IMR-90 (cell line): ENCODE measurements around the gene GPR142. TPM values are rescaled to one million over a fixed set of nuclear protein-coding genes. Genes with fewer than 3 reads are reported as not detected.

Source experiments
- ATAC-seq: fragments of 200-7000 bp; cut with Tn5 transposase; 2 replicates; pipeline ENCODE4 v1.9.1; 2020; ENCODE audit warnings: low read depth, mild to moderate bottlenecking, moderate library complexity
- BruUV-seq: library from RNA; stranded (reverse); fragments of 400-500 nt; replicated peaks from 2 replicates; lab custom pipeline; 2021; lab: Mats Ljungman, UMichigan
- CTCF ChIA-PET: fragments of 300-600 bp; formaldehyde crosslinking; extraction: SDS; loops from one replicate; lab custom pipeline; 2021; ENCODE audit warnings: antibody characterized with exemption; lab: Yijun Ruan, JAX
- POLR2A ChIA-PET: fragments of 300-600 bp; sonication (Branson Sonifier 250); formaldehyde crosslinking; loops from one replicate; lab custom pipeline; 2022; ENCODE audit warnings: antibody characterized with exemption; ENCODE audit not compliant: unreplicated experiment; lab: Charles Lee
- DNase-seq: peaks from one replicate; pipeline ENCODE4 v3.0.0; 2013
- H2AFZ ChIP-seq: replicated peaks from 2 replicates; pipeline ENCODE3; 2013; ENCODE audit warnings: low read length, mild to moderate bottlenecking; ENCODE audit not compliant: poor library complexity
- H2AK5ac ChIP-seq: 2 replicates; pipeline ENCODE4 v1.6.1; 2013; ENCODE audit warnings: low read depth, low read length, inconsistent platforms
- H2AK9ac ChIP-seq: replicated peaks from 2 replicates; pipeline ENCODE3; 2013; ENCODE audit warnings: mild to moderate bottlenecking, low read depth, low read length, moderate library complexity; ENCODE audit not compliant: poor library complexity
- H2BK120ac ChIP-seq: 2 replicates; pipeline ENCODE4 v1.6.1; 2013; ENCODE audit warnings: low read depth, low read length, inconsistent platforms
- H2BK15ac ChIP-seq: 3 replicates; pipeline ENCODE4 v1.6.1; 2013; ENCODE audit warnings: low read depth, low read length, inconsistent platforms
- H2BK20ac ChIP-seq: 2 replicates; pipeline ENCODE4 v1.6.1; 2013; ENCODE audit warnings: low read depth, mild to moderate bottlenecking, inconsistent platforms, low read length, moderate library complexity
- H2BK5ac ChIP-seq: 2 replicates; pipeline ENCODE4 v1.6.1; 2013; ENCODE audit warnings: mild to moderate bottlenecking, low read depth, low read length, inconsistent platforms; ENCODE audit not compliant: poor library complexity, severe bottlenecking
- H3K14ac ChIP-seq: replicated peaks from 2 replicates; pipeline ENCODE4 v1.6.1; 2013; ENCODE audit warnings: low read depth, low read length, inconsistent platforms
- H3K18ac ChIP-seq: 2 replicates; pipeline ENCODE4 v1.6.1; 2013; ENCODE audit warnings: low read depth, low read length, control low read depth
- H3K23ac ChIP-seq: 2 replicates; pipeline ENCODE4 v1.6.1; 2013; ENCODE audit warnings: low read depth, low read length, inconsistent platforms
- H3K27ac ChIP-seq: 2 replicates; pipeline ENCODE4 v1.5.1; 2013; ENCODE audit warnings: mild to moderate bottlenecking, control low read depth, low read length; ENCODE audit not compliant: insufficient read depth
- H3K27me3 ChIP-seq: 2 replicates; pipeline ENCODE4 v1.6.1; 2013; ENCODE audit warnings: low read length; ENCODE audit not compliant: control insufficient read depth, insufficient read depth
- H3K36me3 ChIP-seq: 2 replicates; pipeline ENCODE4 v1.6.1; 2013; ENCODE audit warnings: low read length, mixed read lengths; ENCODE audit not compliant: control insufficient read depth, insufficient read depth
- H3K4ac ChIP-seq: 2 replicates; pipeline ENCODE4 v1.6.1; 2013; ENCODE audit warnings: low read depth, low read length, inconsistent platforms
- H3K4me1 ChIP-seq: 2 replicates; pipeline ENCODE4 v1.6.1; 2013; ENCODE audit warnings: low read length, mixed read lengths; ENCODE audit not compliant: control insufficient read depth, insufficient read depth
- H3K4me2 ChIP-seq: 2 replicates; pipeline ENCODE4 v1.6.1; 2013; ENCODE audit warnings: low read depth, mild to moderate bottlenecking, control low read depth, low read length, moderate library complexity
- H3K4me3 ChIP-seq: 2 replicates; pipeline ENCODE4 v1.5.1; 2013; ENCODE audit warnings: low read depth, mild to moderate bottlenecking, control low read depth, low read length, moderate library complexity; ENCODE audit not compliant: insufficient read depth
- H3K56ac ChIP-seq: 2 replicates; pipeline ENCODE4 v1.6.1; 2013; ENCODE audit warnings: low read length, inconsistent platforms; ENCODE audit not compliant: insufficient read depth; ENCODE audit errors: extremely low read depth
- H3K79me1 ChIP-seq, 2 experiments: 2 replicates each; pipeline ENCODE4 v1.6.1; 2013; ENCODE audit warnings: low read length in 2 of 2, inconsistent platforms in 1 of 2, low read depth in 1 of 2
- H3K9ac ChIP-seq: 2 replicates; pipeline ENCODE4 v1.6.1; 2013; ENCODE audit warnings: low read depth, low read length, control low read depth
- H3K9me1 ChIP-seq: 2 replicates; pipeline ENCODE4 v1.6.1; 2013; ENCODE audit warnings: low read length, inconsistent platforms; ENCODE audit not compliant: insufficient read depth
- H3K9me3 ChIP-seq: 2 replicates; pipeline ENCODE4 v1.6.1; 2013; ENCODE audit warnings: low read length; ENCODE audit not compliant: control insufficient read depth, insufficient read depth
- H4K20me1 ChIP-seq: 2 replicates; pipeline ENCODE4 v1.6.1; 2013; ENCODE audit warnings: low read length, inconsistent platforms; ENCODE audit not compliant: insufficient read depth
- H4K5ac ChIP-seq: 2 replicates; pipeline ENCODE4 v1.6.1; 2013; ENCODE audit warnings: mild to moderate bottlenecking, low read depth, low read length, control low read depth
- H4K8ac ChIP-seq, 2 experiments: 2 replicates each; pipeline ENCODE4 v1.6.1; 2013; ENCODE audit warnings: low read depth in 2 of 2, low read length in 2 of 2, control low read depth in 1 of 2, inconsistent platforms in 1 of 2
- H4K91ac ChIP-seq: 2 replicates; pipeline ENCODE4 v1.6.1; 2013; ENCODE audit warnings: low read depth, low read length, inconsistent platforms; ENCODE audit not compliant: insufficient read depth
- CEBPB ChIP-seq: IDR thresholded peaks from 2 replicates; pipeline ENCODE4 v1.6.1; 2012; ENCODE audit warnings: low read depth, low read length, improper control_type of control experiment
- CHD1 ChIP-seq: IDR thresholded peaks from 2 replicates; pipeline ENCODE4 v1.6.1; 2012; ENCODE audit warnings: low read depth, low read length, improper control_type of control experiment
- ELK1 ChIP-seq: fragments of 150-350 bp; IDR thresholded peaks from 2 replicates; pipeline ENCODE4 v1.6.1; 2016; ENCODE audit warnings: low read depth, mild to moderate bottlenecking, low read length, moderate library complexity, borderline replicate concordance
- FOS ChIP-seq: fragments of 150-350 bp; IDR thresholded peaks from 2 replicates; pipeline ENCODE4 v1.6.1; 2016; ENCODE audit warnings: low read depth, low read length
- POLR2A ChIP-seq: IDR thresholded peaks from 2 replicates; pipeline ENCODE4 v1.6.1; 2012; ENCODE audit warnings: mild to moderate bottlenecking, low read depth, low read length
- SMC3 ChIP-seq: fragments of 150-350 bp; IDR thresholded peaks from 2 replicates; pipeline ENCODE4 v1.6.1; 2016; ENCODE audit warnings: low read depth, mild to moderate bottlenecking, antibody characterized with exemption, low read length, moderate library complexity
- WGBS, 2 experiments: methylation state at CpG; one replicate each; pipeline versions ENCODE4 v1.1.5 to v1.1.7; 2013; ENCODE audit warnings: missing lambda C conversion rate in 2 of 2; ENCODE audit not compliant: insufficient read length in 1 of 2; ENCODE audit errors: extremely low coverage in 2 of 2; 5-methylcytosine and 5-hydroxymethylcytosine counted together
- dilution Hi-C: fragments of 300-500 bp; cut with HindIII; formaldehyde crosslinking; loops from one replicate; pipeline ENCODE4 v1.14.3; 2018; ENCODE audit warnings: low sequenced_read_pairs; ENCODE audit not compliant: unreplicated experiment
- in situ Hi-C: fragments of 300-500 bp; cut with MboI; formaldehyde crosslinking; loops from 3 replicates; pipeline ENCODE4 v1.14.3; 2019; ENCODE audit warnings: low sequenced_read_pairs, inconsistent platforms, mixed read lengths
- intact Hi-C: fragments of 100-400 bp; cut with micrococcal nuclease; formaldehyde crosslinking; loops from 2 replicates; pipeline ENCODE4 v1.10.0; 2022
- polyA plus RNA-seq, 3 experiments: library from polyadenylated mRNA; depleted of rRNA; stranded (reverse); fragments of >200 nt; gene quantifications; 2 replicates each; pipeline ENCODE4 v1.2.3, GENCODE V29; 2012; ENCODE audit warnings: low replicate concordance in 1 of 3
- total RNA-seq: library from RNA; depleted of rRNA; stranded (reverse); fragments of >200 nt; gene quantifications from 2 replicates; pipeline ENCODE4 v1.2.3, GENCODE V29; 2012
- TF ChIP-seq, protein P1 (sequence below): fragments of 150-350 bp; IDR thresholded peaks from 2 replicates; pipeline ENCODE4 v1.6.1; 2017; ENCODE audit warnings: mild to moderate bottlenecking, antibody characterized with exemption, low read length, low read depth

GPR142 gene
- total and polyA plus RNA-seq, 2 of the 4 experiments (the other 2 are of a cell fraction), result not detected

DNA sequence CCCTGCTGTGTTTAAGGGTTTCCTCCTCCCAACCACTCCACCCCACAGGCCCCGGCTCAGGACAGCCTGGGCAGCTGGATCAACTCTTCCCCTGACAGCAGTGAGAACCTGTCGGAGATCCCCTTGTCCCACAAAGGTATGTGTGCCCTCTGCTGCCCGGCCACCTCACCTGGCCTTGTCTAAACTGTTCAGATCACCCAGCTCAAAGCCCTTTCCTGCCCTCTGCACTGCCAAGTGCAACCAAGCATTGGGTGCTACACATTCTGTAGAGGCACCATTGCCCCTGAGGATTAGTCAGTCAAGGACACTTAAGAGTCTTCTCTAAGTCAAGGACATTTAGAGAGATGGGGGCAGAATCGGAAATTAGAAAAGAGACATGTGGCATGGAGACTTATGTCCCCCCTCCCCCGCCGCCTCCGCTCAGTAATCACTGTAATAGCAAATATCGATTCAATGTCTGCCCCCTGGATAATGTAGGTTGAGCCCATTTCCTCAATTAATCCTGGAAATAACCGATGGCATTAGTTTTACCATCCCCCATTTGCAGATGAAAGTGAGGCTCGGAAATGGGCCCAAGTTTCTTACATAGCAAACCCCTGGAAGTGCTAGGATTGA is 13.8 kb upstream of the GPR142 start:
- in situ Hi-C loops, result no loop called here
- Histone ChIP-seq H4K91ac (no peak overlapping the region), H3K9me3 (no peaks in the 10 kb centered on the region), H2AK5ac (no peak overlapping the region), H3K36me3 (no peaks in the 10 kb centered on the region), H4K5ac (no peak overlapping the region), H3K4me2 (no peak overlapping the region), H3K79me1 (no peaks in the 10 kb centered on the region), H3K23ac (no peak overlapping the region), H3K56ac (no peak overlapping the region), H2BK5ac (no peak overlapping the region), H2AK9ac (no peak overlapping the region), H2BK15ac (no peak overlapping the region), H4K8ac (no peak overlapping the region), H3K4me1 (no peaks in the 10 kb centered on the region), H3K14ac (no peak overlapping the region), H2AFZ (no peak overlapping the region), H3K18ac (no peak overlapping the region), H3K9me1 (no peaks in the 10 kb centered on the region), H3K9ac (no peak overlapping the region), H3K4me3 (no peak overlapping the region), H2BK20ac (no peak overlapping the region), H3K27ac (no peak overlapping the region), H2BK120ac (no peak overlapping the region), H3K27me3 (peaks cover 16% of the 10 kb centered on the region; the same call in 1 of the 2 replicates), H3K4ac (no peak overlapping the region), H4K20me1 (no peaks in the 10 kb centered on the region)
- no peak for DNase-seq
- intact Hi-C loops, result no loop called here
- POLR2A ChIA-PET, result no interaction called here
- dilution Hi-C loops, result no loop called here
- TF ChIP-seq CHD1 (no peak), CEBPB (no peak), FOS (no peak), ELK1 (no peak), SMC3 (no peak), POLR2A (no peak)
- TF ChIP-seq, protein P1, sequence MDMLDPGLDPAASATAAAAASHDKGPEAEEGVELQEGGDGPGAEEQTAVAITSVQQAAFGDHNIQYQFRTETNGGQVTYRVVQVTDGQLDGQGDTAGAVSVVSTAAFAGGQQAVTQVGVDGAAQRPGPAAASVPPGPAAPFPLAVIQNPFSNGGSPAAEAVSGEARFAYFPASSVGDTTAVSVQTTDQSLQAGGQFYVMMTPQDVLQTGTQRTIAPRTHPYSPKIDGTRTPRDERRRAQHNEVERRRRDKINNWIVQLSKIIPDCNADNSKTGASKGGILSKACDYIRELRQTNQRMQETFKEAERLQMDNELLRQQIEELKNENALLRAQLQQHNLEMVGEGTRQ, result no peak
- ATAC-seq, result no peak
- BruUV-seq, result no TSS peak
- WGBS, 2 experiments, result no CpG with 5 or more reads among the region's 10 CpGs
- CTCF ChIA-PET, result no interaction called here
